Erythroblast (primary cell): ENCODE measurements around the gene WNK1.

Source experiments
- GATA1 ChIP-seq: IDR thresholded peaks from 2 replicates; pipeline ENCODE4 v1.6.1; 2011; ENCODE audit warnings: low read depth, mild to moderate bottlenecking, control low read depth, low read length, moderate library complexity
- POLR2A ChIP-seq: IDR thresholded peaks from 2 replicates; pipeline ENCODE4 v1.6.1; 2011; ENCODE audit warnings: mild to moderate bottlenecking, low read length

DNA sequence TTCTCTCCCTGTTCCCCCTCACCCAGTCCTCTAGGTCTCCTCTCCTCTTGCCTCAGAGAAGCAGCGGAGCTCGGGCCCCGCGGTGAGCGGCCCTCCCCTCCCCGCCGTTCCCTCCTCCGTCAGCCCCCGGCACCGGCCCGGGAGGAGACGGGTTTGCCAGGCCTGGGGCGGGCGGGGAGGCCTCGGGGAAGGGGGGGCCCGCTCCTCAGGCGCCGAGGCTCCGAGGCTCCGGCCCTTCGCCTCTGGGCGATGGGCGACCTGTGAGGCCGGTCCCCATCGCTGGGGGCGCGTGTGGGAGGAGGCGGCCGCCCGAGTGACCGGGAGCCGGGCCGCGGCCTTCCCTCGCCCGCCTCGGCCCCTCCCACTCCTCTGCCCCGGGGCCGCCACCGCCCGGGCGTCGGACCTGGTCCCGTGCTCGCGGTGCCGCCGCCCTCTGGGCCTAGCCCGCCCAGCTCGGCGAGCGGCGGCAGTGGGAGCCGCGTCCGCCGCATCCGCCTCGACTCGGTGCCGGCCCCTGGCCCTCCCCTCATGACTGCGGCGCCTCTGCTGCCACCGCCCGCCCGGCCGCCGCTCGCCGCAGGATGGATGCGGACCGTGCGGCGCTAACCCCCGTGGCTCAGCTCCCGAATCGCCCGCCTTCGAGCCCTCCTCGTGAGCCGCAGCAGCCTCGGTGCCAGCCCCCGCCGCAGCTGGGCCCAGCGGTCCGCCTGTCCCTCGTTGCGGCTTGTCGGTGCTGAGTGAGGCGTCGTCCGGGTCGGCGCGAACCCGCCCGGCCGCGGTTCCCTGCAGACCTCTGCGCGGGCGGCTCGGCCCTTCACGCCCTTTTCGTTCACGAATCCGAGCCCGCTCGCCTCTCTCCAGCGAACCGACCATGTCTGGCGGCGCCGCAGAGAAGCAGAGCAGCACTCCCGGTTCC, 574 bp downstream of the WNK1 start:
- TF ChIP-seq POLR2A = no peak
- no peak for TF ChIP-seq GATA1
